ENCODE results near the gene RARA. TPM values are rescaled to one million over a fixed set of nuclear protein-coding genes. Genes with fewer than 3 reads are reported as not detected.

Gene RARA
- total and polyA plus RNA-seq, 5 donors from 2014 or later = 7.3 to 126 (median 12.8) TPM

DNA sequence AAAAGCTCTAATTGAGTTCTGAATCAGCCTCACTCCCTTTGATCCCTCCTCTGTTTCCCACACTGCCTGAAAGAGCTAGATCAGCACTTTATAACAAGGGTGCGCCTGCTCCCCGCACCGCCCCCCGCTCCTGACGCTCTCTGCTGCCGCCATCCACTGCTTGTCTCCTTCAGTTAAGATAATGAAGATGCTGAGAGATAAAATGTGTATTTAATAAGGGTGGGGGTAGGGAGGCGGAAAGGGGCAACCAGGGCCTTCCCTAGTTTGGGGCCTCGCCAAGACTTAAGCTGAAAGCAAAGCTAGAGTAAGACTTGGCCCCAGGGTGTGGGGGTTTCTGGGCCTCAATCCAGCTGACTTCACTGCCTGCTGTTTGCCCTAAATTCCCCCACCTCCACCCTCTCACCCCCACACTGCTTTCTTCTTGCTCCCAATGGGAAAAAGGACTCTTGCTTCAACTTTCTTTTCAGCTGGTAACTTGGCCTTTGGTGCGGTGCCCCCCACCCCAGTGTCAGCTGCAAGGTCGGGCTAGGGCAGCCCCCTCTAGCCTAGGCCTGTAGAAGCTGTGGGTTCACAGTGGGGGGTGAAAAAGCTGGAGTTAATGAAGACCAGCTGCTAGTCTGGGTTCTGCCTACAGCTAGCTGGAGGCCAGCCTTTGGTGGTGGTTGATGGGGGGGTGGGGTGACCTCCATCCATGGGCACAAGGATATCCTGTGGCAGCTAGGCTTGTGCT is 1.8 kb upstream of the RARA start:
- Histone ChIP-seq H3K4me1 (ENCODE audit: control insufficient read depth, insufficient read depth, low read length, poor library complexity, severe bottlenecking) (peaks cover 42% of the 10 kb centered on the region), H3K27me3 (ENCODE audit: control insufficient read depth, insufficient read depth, low read length) (no peaks in the 10 kb centered on the region), H3K36me3 (ENCODE audit: control insufficient read depth, insufficient read depth, low read length) (no peaks in the 10 kb centered on the region), H3K4me3 (ENCODE audit: low read depth, low read length) (no peak overlapping the region), H3K9me3 (ENCODE audit: control insufficient read depth in 2 of 2, low read length in 2 of 2) (no peaks in the 10 kb centered on the region), H3K27ac (ENCODE audit: insufficient read depth, low read length, poor library complexity, severe bottlenecking) (no peak overlapping the region)
- ATAC-seq (ENCODE audit: low read depth in 2 of 2) (no peak), DNase-seq (no peak)
- Mint-ChIP-seq H3K27me3 (no peaks in the 10 kb centered on the region), H3K4me3 (no peak overlapping the region), H3K4me1 (peaks cover 5 to 25% (median 17%) of the 10 kb centered on the region in 4 donors), H3K36me3 (no peaks in the 10 kb centered on the region), H3K27ac (no peak overlapping the region), H3K9me3 (no peaks in the 10 kb centered on the region)

DNA sequence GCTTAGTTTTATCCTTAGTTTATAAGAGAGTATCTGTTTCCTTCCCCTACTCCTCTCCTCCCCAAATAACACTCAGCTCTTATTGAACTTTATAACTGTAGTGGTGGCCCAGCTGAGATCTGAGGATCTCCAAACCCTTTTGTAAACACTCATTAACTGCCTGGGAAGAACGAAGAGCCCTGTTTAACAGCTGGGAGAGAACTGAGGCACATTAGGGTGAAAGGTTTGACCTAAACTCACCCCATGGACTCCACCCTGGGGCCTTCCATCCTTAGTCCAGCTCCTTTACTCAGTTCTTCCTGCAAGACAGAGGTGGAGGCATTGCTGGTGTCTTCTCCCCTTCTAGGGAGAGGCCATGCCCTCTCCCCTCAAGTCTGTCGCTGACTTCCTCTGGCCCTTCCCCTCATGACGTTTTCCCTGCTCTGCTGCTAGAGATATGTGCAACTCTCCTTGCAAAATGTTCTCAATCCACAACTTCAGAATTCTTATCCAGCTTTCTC is 1.2 kb upstream of the RARA start:
- Histone ChIP-seq H3K9me3 (ENCODE audit: control insufficient read depth in 2 of 2, low read length in 2 of 2) (no peaks in the 10 kb centered on the region), H3K4me1 (ENCODE audit: control insufficient read depth, insufficient read depth, low read length, poor library complexity, severe bottlenecking) (peaks cover 42% of the 10 kb centered on the region), H3K4me3 (ENCODE audit: low read depth, low read length) (no peak overlapping the region), H3K27ac (ENCODE audit: insufficient read depth, low read length, poor library complexity, severe bottlenecking) (no peak overlapping the region), H3K36me3 (ENCODE audit: control insufficient read depth, insufficient read depth, low read length) (no peaks in the 10 kb centered on the region), H3K27me3 (ENCODE audit: control insufficient read depth, insufficient read depth, low read length) (no peaks in the 10 kb centered on the region)
- Mint-ChIP-seq H3K27me3 (no peaks in the 10 kb centered on the region), H3K9me3 (no peaks in the 10 kb centered on the region), H3K4me1 (peaks cover 5 to 26% (median 20%) of the 10 kb centered on the region in 4 donors), H3K36me3 (no peaks in the 10 kb centered on the region), H3K27ac (no peak overlapping the region), H3K4me3 (no peak overlapping the region)
- no peak for ATAC-seq (ENCODE audit: low read depth in 2 of 2)
- DNase-seq = no peak

GRCh38 chr17:40309949-40310510 is 1.1 kb downstream of the RARA start:
- Mint-ChIP-seq H3K27ac (peak overlapping the region in 2 of 3 donors; percentile 23 to 33), H3K36me3 (no peaks in the 10 kb centered on the region), H3K4me3 (peak overlapping the region in 3 of 4 donors; percentile 7 to 57 (median 35)), H3K4me1 (peaks cover 5 to 29% (median 25%) of the 10 kb centered on the region in 4 donors), H3K9me3 (no peaks in the 10 kb centered on the region), H3K27me3 (no peaks in the 10 kb centered on the region)
- no peaks in the 10 kb centered on the region for H3K36me3 ChIP-seq (ENCODE audit: control insufficient read depth, insufficient read depth, low read length)
- no peak for DNase-seq
- H3K27ac ChIP-seq (ENCODE audit: insufficient read depth, low read length, poor library complexity, severe bottlenecking) = no peak overlapping the region
- peaks cover 48% of the 10 kb centered on the region for H3K4me1 ChIP-seq (ENCODE audit: control insufficient read depth, insufficient read depth, low read length, poor library complexity, severe bottlenecking)
- no peak for ATAC-seq (ENCODE audit: low read depth in 2 of 2)
- H3K9me3 ChIP-seq (ENCODE audit: control insufficient read depth in 2 of 2, low read length in 2 of 2) = no peaks in the 10 kb centered on the region
- no peak overlapping the region for H3K4me3 ChIP-seq (ENCODE audit: low read depth, low read length)
- no peaks in the 10 kb centered on the region for H3K27me3 ChIP-seq (ENCODE audit: control insufficient read depth, insufficient read depth, low read length)

DNA sequence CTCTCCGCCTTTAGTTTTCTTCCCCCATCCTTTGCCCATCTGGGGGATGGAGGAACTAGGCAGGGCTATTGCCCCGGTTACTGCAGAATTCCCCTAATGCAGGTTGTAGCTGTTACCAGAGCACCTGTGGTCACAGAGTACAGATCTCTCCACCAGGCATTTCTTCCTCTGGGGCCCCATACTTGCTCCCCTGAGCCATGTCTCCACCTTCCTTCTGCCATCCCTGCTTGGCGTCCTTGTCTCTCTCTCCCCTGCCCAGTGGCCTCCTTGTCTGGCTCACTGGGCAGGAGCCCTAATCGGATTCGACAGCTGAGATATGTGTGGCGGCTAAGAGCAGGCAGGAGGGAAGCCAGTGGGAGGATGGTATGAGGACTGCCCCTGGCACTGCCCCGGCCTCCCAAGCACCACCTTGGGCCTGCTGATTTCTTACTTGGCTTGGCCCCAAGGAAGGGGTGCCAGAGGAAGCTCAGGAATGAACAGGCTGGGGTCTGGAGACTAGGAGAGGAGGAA is 2.0 kb downstream of the RARA start:
- Mint-ChIP-seq H3K4me1 (peaks cover 5 to 38% (median 31%) of the 10 kb centered on the region in 4 donors), H3K27ac (peak overlapping the region in 1 of 3 donors; percentile 33)

DNA sequence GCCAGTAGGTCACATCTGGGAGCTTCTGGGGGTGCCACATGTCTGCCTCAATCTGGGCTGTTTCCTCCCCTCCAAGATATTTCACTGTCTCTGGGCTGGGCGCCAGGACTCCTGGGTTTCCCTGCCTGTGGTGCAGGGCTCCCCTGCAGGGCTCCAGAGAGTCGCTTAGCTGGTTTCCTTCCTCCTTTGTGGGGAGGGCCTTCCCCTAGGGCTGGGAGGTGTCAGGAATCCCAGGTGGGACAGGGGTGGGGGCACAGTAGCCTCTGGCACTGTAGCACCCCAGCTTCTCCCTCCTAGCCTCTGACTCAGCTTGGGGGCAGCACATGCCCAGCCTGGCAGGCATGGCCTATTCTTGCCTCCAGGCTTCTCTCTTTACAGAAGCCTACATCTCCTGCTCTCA is 2.6 kb downstream of the RARA start:
- peak overlapping the region in 1 of 3 donors; percentile 77 for H3K27ac Mint-ChIP-seq
- no peaks in the 10 kb centered on the region for H3K36me3 Mint-ChIP-seq
- peak overlapping the region in 1 of 4 donors; percentile 10 for H3K4me3 Mint-ChIP-seq
- H3K9me3 Mint-ChIP-seq = no peaks in the 10 kb centered on the region
- no peaks in the 10 kb centered on the region for H3K27me3 Mint-ChIP-seq
- no peaks in the 10 kb centered on the region for H3K27me3 ChIP-seq (ENCODE audit: control insufficient read depth, insufficient read depth, low read length)
- H3K9me3 ChIP-seq (ENCODE audit: control insufficient read depth in 2 of 2, low read length in 2 of 2) = no peaks in the 10 kb centered on the region
- peaks cover 64% of the 10 kb centered on the region for H3K4me1 ChIP-seq (ENCODE audit: control insufficient read depth, insufficient read depth, low read length, poor library complexity, severe bottlenecking)
- no peak for ATAC-seq (ENCODE audit: low read depth in 2 of 2)
- no peaks in the 10 kb centered on the region for H3K36me3 ChIP-seq (ENCODE audit: control insufficient read depth, insufficient read depth, low read length)
- H3K4me3 ChIP-seq (ENCODE audit: low read depth, low read length) = no peak overlapping the region
- H3K4me1 Mint-ChIP-seq = peaks cover 5 to 44% (median 31%) of the 10 kb centered on the region in 4 donors
- no peak overlapping the region for H3K27ac ChIP-seq (ENCODE audit: insufficient read depth, low read length, poor library complexity, severe bottlenecking)
- no peak for DNase-seq

More for the DNA sequence above, 2.0 kb downstream of the RARA start:
- no peaks in the 10 kb centered on the region for H3K27me3 ChIP-seq (ENCODE audit: control insufficient read depth, insufficient read depth, low read length)
- H3K4me3 ChIP-seq (ENCODE audit: low read depth, low read length) = no peak overlapping the region
- peaks cover 57% of the 10 kb centered on the region for H3K4me1 ChIP-seq (ENCODE audit: control insufficient read depth, insufficient read depth, low read length, poor library complexity, severe bottlenecking)
- no peaks in the 10 kb centered on the region for H3K9me3 ChIP-seq (ENCODE audit: control insufficient read depth in 2 of 2, low read length in 2 of 2)
- Mint-ChIP-seq H3K27me3 (no peaks in the 10 kb centered on the region), H3K36me3 (no peaks in the 10 kb centered on the region), H3K9me3 (no peaks in the 10 kb centered on the region), H3K4me3 (peak overlapping the region in 1 of 4 donors; percentile 10)
- no peaks in the 10 kb centered on the region for H3K36me3 ChIP-seq (ENCODE audit: control insufficient read depth, insufficient read depth, low read length)
- H3K27ac ChIP-seq (ENCODE audit: insufficient read depth, low read length, poor library complexity, severe bottlenecking) = no peak overlapping the region
- ATAC-seq (ENCODE audit: low read depth in 2 of 2) (no peak), DNase-seq (no peak)

GRCh38 chr17:40312131-40312731 is 3.3 kb downstream of the RARA start:
- Histone ChIP-seq H3K4me3 (ENCODE audit: low read depth, low read length) (no peak overlapping the region), H3K4me1 (ENCODE audit: control insufficient read depth, insufficient read depth, low read length, poor library complexity, severe bottlenecking) (peaks cover 64% of the 10 kb centered on the region), H3K9me3 (ENCODE audit: control insufficient read depth in 2 of 2, low read length in 2 of 2) (no peaks in the 10 kb centered on the region), H3K27me3 (ENCODE audit: control insufficient read depth, insufficient read depth, low read length) (no peaks in the 10 kb centered on the region), H3K27ac (ENCODE audit: insufficient read depth, low read length, poor library complexity, severe bottlenecking) (no peak overlapping the region), H3K36me3 (ENCODE audit: control insufficient read depth, insufficient read depth, low read length) (no peaks in the 10 kb centered on the region)
- H3K4me1 Mint-ChIP-seq = peaks cover 5 to 47% (median 33%) of the 10 kb centered on the region in 4 donors
- ATAC-seq (ENCODE audit: low read depth in 2 of 2) (no peak), DNase-seq (no peak)
- H3K9me3 Mint-ChIP-seq = no peaks in the 10 kb centered on the region
- no peaks in the 10 kb centered on the region for H3K36me3 Mint-ChIP-seq
- H3K27me3 Mint-ChIP-seq = no peaks in the 10 kb centered on the region
- no peak overlapping the region for H3K4me3 Mint-ChIP-seq
- H3K27ac Mint-ChIP-seq = peak overlapping the region in 2 of 3 donors; percentile 15 to 77

DNA sequence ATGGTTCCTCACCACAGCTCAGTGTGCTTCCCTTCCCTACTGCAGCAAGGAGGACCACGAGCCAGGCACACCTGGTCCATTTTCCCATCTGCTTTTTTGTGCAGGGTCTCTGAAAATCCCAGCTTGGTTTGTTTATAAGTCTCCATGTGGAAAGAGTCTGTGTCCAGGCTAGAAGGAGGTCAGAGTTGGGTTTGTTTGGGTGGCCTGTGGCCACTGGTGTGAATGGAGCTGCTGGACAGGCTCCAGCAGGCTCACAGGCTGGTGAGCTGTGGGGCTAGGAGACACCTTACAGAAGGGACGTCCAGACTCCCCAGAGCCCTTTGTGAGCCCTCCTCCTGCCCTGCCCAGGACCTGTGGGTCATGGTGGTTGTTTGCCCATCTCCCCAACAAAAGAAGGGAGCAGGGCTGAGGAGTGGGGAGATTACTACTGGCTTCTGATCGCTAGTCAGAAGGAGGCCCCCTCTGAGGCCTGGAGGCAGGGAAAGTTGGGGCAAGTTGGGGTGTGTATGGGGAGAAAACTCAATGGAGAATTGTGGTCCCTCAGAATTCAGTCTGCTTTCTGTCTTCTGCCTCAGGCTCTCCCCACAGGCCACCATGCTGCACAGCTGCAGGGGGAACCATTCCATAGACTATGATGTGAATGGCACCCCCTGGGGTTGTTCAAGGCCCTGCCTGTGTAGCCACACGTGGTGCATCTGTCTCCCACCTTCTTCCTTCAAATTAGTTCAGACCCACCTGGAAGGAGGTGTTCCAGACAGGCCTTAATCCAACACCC is 4.1 kb downstream of the RARA start:
- no peaks in the 10 kb centered on the region for H3K27me3 ChIP-seq (ENCODE audit: control insufficient read depth, insufficient read depth, low read length)

More for the DNA sequence above, 4.1 kb downstream of the RARA start:
- no peaks in the 10 kb centered on the region for H3K36me3 ChIP-seq (ENCODE audit: control insufficient read depth, insufficient read depth, low read length)
- Mint-ChIP-seq H3K4me3 (no peak overlapping the region), H3K36me3 (no peaks in the 10 kb centered on the region), H3K9me3 (no peaks in the 10 kb centered on the region), H3K4me1 (peaks cover 5 to 54% (median 39%) of the 10 kb centered on the region in 4 donors), H3K27ac (no peak overlapping the region), H3K27me3 (no peaks in the 10 kb centered on the region)
- DNase-seq (no peak), ATAC-seq (ENCODE audit: low read depth in 2 of 2) (no peak)
- no peak overlapping the region for H3K4me3 ChIP-seq (ENCODE audit: low read depth, low read length)
- H3K27ac ChIP-seq (ENCODE audit: insufficient read depth, low read length, poor library complexity, severe bottlenecking) = no peak overlapping the region
- H3K9me3 ChIP-seq (ENCODE audit: control insufficient read depth in 2 of 2, low read length in 2 of 2) = no peaks in the 10 kb centered on the region
- H3K4me1 ChIP-seq (ENCODE audit: control insufficient read depth, insufficient read depth, low read length, poor library complexity, severe bottlenecking) = peaks cover 63% of the 10 kb centered on the region
